Keratinocyte (primary cell): Measurements from ENCODE around the gene PPP1R36.

Source experiments
- EZH2 ChIP-seq: IDR thresholded peaks from one replicate; pipeline ENCODE4 v1.6.1; 2012; ENCODE audit warnings: inconsistent platforms, mild to moderate bottlenecking, low read length, moderate library complexity
- TF ChIP-seq, protein P1 (sequence below), 3 experiments: IDR thresholded peaks in 1 of 3; conservative IDR thresholded peaks in 1 of 3; optimal IDR thresholded peaks in 1 of 3; 2 replicates in 2 of 3; 3 replicates in 1 of 3; pipeline versions ENCODE3 to v1.5.1; 2011; ENCODE audit warnings: low read length in 3 of 3, mild to moderate bottlenecking in 3 of 3, moderate library complexity in 2 of 3, control low read depth in 1 of 3, inconsistent platforms in 1 of 3; ENCODE audit not compliant: insufficient read depth in 2 of 3; ENCODE audit errors: extremely low read depth in 1 of 3

DNA sequence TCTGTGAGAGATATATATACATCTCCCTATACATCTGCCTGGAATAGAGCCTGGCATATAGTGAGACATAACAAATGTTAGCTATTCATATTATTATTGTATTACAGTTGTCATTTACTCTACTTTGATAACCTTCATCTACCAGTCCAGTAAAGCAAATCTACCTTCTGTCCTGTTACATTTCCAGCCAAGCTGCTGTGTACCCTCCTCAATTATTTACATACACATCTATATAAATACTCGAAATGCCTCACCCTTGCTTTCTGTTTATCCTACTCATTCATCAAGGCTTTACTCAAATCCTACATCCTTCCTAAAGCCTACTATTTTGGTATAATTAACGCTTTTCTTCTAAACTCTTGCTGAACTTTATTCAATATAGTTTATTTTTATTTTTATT lies 36.5 kb upstream of the PPP1R36 start:
- TF ChIP-seq, protein P1, sequence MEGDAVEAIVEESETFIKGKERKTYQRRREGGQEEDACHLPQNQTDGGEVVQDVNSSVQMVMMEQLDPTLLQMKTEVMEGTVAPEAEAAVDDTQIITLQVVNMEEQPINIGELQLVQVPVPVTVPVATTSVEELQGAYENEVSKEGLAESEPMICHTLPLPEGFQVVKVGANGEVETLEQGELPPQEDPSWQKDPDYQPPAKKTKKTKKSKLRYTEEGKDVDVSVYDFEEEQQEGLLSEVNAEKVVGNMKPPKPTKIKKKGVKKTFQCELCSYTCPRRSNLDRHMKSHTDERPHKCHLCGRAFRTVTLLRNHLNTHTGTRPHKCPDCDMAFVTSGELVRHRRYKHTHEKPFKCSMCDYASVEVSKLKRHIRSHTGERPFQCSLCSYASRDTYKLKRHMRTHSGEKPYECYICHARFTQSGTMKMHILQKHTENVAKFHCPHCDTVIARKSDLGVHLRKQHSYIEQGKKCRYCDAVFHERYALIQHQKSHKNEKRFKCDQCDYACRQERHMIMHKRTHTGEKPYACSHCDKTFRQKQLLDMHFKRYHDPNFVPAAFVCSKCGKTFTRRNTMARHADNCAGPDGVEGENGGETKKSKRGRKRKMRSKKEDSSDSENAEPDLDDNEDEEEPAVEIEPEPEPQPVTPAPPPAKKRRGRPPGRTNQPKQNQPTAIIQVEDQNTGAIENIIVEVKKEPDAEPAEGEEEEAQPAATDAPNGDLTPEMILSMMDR (optimal IDR thresholded peaks at IDR 0.05 in 1 of 3, IDR thresholded peaks at IDR 0.05 in 1 of 3, conservative IDR thresholded peaks at IDR 0.05 in 1 of 3; ENCODE audit: extremely low read depth in 1 of 3, insufficient read depth in 2 of 3, low read length in 3 of 3) = no peak
- TF ChIP-seq EZH2 = no peak
